ENCODE data around the gene FHIP1B.
"Not testable (repeated sequence)": the region's sequence is repeated elsewhere in the genome, so short reads cannot be mapped to it uniquely, and the experiment has no call there.

FHIP1B gene

GRCh38 chr11:6234387-6235107 lies at the start of gene FHIP1B:
Gene FHIP1B (minus strand): TSS chr11:6234636. CDS start chr11:6224516, 10,120 bp downstream.
- DNase-seq (ENCODE audit: low spot score), result peak; percentile 99

- DNase-seq (ENCODE audit: low spot score), result no peak
These were observed 49.1 kb upstream of the FHIP1B start for GRCh38 chr11:6283453-6284023.

DNA sequence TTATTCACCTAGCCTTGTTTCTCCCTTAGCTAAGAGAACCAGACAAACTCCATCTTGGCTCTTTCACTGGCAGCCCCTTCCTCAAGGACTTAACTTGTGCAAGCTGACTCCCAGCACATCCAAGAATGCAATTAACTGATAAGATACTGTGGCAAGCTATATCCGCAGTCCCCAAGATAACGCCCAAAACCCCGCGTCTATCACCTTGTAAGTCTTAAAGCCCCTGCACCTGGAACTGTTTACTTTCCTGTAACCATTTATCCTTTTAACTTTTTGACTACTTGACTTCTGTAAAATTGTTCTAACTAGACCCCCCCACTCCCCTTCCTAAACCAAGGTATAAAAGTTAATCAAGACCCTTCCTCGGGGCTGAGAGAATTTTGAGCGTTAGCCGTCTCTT lies 46.4 kb upstream of the FHIP1B start:
- DNase-seq (ENCODE audit: low spot score), result not testable (repeated sequence)

DNA sequence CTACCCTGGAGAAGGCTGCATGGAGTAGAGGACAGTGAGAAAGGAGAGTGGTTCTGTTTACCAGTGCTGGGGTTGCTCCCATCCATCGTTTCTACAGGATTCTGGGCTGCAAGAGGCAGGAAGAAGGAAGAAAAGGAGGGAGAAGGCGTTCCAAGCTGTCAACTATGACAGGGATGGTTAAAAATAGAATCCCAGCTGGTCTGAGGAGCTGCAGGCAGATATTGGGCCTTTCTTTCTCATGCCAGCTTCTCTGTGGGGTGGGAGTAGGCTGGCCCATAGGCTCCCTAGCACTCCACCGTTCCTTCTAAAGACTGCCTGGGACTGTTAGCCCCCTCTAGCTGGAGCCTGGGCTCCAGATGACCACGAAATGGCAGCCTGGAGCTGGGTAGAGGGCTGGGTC lies 38.8 kb upstream of the FHIP1B start:
- no peak for DNase-seq (ENCODE audit: low spot score)

GRCh38 chr11:6271598-6271997 lies 37.2 kb upstream of the FHIP1B start:
- no peak for DNase-seq (ENCODE audit: low spot score)

DNA sequence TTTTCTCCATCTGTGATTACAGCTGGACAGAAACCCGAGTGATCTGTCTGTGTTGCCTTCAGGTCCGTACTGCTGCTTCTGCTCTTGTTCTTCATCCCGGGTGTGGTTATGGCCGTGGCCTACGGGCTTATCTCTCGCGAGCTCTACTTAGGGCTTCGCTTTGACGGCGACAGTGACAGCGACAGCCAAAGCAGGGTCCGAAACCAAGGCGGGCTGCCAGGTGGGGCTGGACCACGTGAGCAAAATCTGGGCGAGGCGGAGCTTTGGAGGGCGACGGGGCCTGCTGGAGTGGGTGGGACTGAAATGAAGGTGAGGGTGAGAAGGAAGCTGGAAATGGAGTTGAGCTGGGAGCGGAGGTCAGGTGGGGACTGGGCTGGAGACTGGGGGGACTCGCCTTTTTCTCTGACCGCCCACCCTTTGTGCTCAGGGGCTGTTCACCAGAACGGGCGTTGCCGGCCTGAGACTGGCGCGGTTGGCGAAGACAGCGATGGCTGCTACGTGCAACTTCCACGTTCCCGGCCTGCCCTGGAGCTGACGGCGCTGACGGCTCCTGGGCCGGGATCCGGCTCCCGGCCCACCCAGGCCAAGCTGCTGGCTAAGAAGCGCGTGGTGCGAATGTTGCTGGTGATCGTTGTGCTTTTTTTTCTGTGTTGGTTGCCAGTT lies 36.3 kb upstream of the FHIP1B start:
- no peak for DNase-seq (ENCODE audit: low spot score)

DNA sequence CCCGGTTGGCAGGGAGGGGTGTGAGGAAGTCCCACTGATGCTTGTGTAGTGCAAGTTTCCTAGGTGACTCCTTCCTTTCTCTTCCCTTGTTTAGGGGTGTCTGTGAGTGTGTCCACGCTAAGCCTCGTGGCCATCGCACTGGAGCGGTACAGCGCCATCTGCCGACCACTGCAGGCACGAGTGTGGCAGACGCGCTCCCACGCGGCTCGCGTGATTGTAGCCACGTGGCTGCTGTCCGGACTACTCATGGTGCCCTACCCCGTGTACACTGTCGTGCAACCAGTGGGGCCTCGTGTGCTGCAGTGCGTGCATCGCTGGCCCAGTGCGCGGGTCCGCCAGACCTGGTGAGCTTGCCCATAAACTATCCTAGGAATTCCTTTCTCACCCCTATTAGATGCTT lies 35.6 kb upstream of the FHIP1B start:
- DNase-seq (ENCODE audit: low spot score), result no peak

DNA sequence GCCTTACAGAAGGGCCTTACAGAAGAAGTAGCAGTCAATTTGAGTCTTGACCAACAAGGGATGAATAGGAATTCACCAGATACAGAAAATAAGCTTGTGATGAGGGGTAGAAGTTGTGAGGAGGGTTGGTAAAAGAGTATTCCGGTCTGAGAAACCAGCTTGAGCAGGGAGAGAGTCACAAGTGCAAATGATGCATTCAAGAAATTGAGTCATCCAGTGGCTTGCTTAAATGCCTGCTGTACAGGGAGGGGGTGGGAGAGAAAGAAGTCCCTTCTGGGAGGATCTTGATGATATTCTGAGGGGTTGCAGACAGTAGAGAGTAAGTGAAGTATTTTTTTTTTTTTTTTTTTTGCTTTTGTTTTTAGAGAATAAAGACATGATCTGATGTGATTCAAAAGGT lies 34.4 kb upstream of the FHIP1B start:
- DNase-seq (ENCODE audit: low spot score), result no peak

- no peak for DNase-seq (ENCODE audit: low spot score)
These were observed 29.2 kb upstream of the FHIP1B start for GRCh38 chr11:6263662-6264061.

- no peak for DNase-seq (ENCODE audit: low spot score)
These were observed 25.8 kb upstream of the FHIP1B start for GRCh38 chr11:6260207-6260726.

- DNase-seq (ENCODE audit: low spot score), result no peak
These were observed 24.2 kb upstream of the FHIP1B start for GRCh38 chr11:6258571-6259081.

GRCh38 chr11:6258141-6258540 lies 23.7 kb upstream of the FHIP1B start:
- DNase-seq (ENCODE audit: low spot score), result no peak

- no peak for DNase-seq (ENCODE audit: low spot score)
These were observed 18.8 kb upstream of the FHIP1B start for GRCh38 chr11:6253197-6253596.

GRCh38 chr11:6251990-6252473 lies 17.6 kb upstream of the FHIP1B start:
- DNase-seq (ENCODE audit: low spot score), result no peak

GRCh38 chr11:6251120-6251733 lies 16.8 kb upstream of the FHIP1B start:
- peak; percentile 73 for DNase-seq (ENCODE audit: low spot score)

- no peak for DNase-seq (ENCODE audit: low spot score)
These were observed 15.5 kb upstream of the FHIP1B start for GRCh38 chr11:6249770-6250555.

GRCh38 chr11:6248897-6249296 lies 14.5 kb upstream of the FHIP1B start:
- not testable (repeated sequence) for DNase-seq (ENCODE audit: low spot score)

DNA sequence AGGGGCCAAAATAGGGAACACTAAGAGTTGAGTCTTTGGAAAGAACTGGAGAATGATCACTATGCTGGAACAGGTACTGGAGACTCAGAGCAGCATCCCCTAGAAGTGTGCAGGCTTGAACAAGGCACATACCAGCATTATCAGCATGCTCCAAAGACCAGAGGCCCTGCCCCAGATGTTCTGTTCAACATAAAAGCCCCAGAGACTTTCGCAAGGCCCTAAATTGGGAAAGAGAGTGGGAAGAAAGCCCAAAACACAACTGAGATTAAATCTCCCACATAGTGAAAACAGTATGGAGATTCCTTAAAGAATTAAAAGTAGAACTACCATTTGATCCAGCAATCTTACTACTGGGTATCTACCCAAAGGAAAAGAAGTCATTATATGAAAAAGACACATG lies 13.8 kb upstream of the FHIP1B start:
- no peak for DNase-seq (ENCODE audit: low spot score)

- DNase-seq (ENCODE audit: low spot score), result no peak
These were observed 11.1 kb upstream of the FHIP1B start for GRCh38 chr11:6245536-6245935.

GRCh38 chr11:6241316-6241715 lies 6.9 kb upstream of the FHIP1B start:
- DNase-seq (ENCODE audit: low spot score), result no peak

- no peak for DNase-seq (ENCODE audit: low spot score)
These were observed 6.3 kb upstream of the FHIP1B start for GRCh38 chr11:6240781-6241180.

DNA sequence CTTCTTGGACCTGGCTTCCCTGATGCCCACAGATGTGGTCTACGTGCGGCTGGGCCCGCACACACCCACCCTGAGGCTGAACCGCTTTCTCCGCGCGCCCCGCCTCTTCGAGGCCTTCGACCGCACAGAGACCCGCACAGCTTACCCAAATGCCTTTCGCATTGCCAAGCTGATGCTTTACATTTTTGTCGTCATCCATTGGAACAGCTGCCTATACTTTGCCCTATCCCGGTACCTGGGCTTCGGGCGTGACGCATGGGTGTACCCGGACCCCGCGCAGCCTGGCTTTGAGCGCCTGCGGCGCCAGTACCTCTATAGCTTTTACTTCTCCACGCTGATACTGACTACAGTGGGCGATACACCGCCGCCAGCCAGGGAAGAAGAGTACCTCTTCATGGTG lies 5.7 kb upstream of the FHIP1B start:
- DNase-seq (ENCODE audit: low spot score), result no peak
